ENCODE data around the gene SORCS2.

DNA sequence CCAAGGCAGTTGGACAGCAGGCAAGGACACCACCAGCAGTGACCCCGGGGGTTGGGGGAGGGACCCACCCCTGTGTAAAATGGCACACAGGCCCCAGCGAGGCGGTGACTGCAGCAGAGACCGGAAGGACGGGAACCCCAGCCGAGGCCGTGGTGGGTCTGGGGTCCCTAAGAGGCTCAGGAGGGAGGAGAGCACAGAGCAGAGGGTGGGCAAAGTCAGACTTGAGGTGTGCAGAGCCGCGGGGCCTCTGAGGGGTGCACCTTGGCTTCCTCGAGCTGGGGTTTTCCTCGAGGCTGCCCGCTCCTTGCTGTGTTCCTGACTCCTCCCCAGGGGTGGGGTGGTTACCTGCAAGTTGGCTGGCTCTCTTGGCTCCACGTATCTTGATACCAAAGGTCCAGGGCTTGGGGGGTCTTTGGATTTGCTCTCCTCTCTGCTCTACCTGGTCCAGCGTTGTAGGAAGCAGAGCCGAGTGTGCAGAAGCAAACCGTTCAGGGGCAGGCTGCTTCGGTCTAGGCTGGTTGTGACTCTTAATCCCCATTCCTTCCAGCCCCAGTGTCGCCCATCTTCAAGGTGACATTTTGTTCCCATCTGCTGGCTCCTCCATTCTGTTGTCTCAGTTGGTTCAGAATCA, 37.9 kb upstream of the SORCS2 start:
- TF ChIP-seq, protein P1, sequence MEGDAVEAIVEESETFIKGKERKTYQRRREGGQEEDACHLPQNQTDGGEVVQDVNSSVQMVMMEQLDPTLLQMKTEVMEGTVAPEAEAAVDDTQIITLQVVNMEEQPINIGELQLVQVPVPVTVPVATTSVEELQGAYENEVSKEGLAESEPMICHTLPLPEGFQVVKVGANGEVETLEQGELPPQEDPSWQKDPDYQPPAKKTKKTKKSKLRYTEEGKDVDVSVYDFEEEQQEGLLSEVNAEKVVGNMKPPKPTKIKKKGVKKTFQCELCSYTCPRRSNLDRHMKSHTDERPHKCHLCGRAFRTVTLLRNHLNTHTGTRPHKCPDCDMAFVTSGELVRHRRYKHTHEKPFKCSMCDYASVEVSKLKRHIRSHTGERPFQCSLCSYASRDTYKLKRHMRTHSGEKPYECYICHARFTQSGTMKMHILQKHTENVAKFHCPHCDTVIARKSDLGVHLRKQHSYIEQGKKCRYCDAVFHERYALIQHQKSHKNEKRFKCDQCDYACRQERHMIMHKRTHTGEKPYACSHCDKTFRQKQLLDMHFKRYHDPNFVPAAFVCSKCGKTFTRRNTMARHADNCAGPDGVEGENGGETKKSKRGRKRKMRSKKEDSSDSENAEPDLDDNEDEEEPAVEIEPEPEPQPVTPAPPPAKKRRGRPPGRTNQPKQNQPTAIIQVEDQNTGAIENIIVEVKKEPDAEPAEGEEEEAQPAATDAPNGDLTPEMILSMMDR (conservative IDR thresholded peaks at IDR 0.05; ENCODE audit: low read length): no peak
- no peak for TF ChIP-seq EZH2phosphoT487 (IDR thresholded peaks at IDR 0.05; ENCODE audit: borderline replicate concordance, low read depth, low read length)

All from OCI-LY7 (cell line).